ENCODE data around the gene CYBRD1. TPM values are rescaled to one million over a fixed set of nuclear protein-coding genes. Genes with fewer than 3 reads are reported as not detected.

CYBRD1 gene
- total and polyA plus RNA-seq, 10 of the 15 experiments (the other 5 are each of a cell fraction or from before 2014, with no cell fraction given): 10.8 to 51.9 (median 29.6) TPM

GRCh38 chr2:171522788-171523087, 464 bp downstream of the CYBRD1 start:
- intact Hi-C loops (cut with micrococcal nuclease; ENCODE audit: unreplicated experiment): loop anchor here (1.0 to 10.0 kb wide), 4 partner anchors 28 to 368 kb away; partner anchors contain the start of genes DCAF17 and METTL8
- SMC1A ChIA-PET (ENCODE audit: uncharacterized antibody, unreplicated experiment): interaction anchor here (1.1 to 5.5 kb wide), 6 partner anchors 8 to 87 kb away, joined by 3 to 46 read pairs (median 6); no protein-coding TSS in a partner anchor
- WGBS (ENCODE audit: insufficient coverage, insufficient replicate concordance, low lambda C conversion rate, missing lambda C conversion rate): 0% methylated on average over 2 of the region's 29 CpGs
- Histone ChIP-seq H3K27ac (ENCODE audit: control insufficient read depth, insufficient read depth) (peak overlapping the region; percentile 81), H2AFZ (ENCODE audit: control insufficient read depth, low read depth, low read length) (peak overlapping the region; percentile 72), H3K36me3 (ENCODE audit: control insufficient read depth in 2 of 2, insufficient read depth in 2 of 2, low read length in 1 of 2) (no peaks in the 10 kb centered on the region; a peak in 1 of 4 replicates), H3K27me3 (replicated peaks in 1 of 2; ENCODE audit: control insufficient read depth in 2 of 2, insufficient read depth in 2 of 2, low read length in 1 of 2) (no peaks in the 10 kb centered on the region), H3K9me3 (replicated peaks; ENCODE audit: control insufficient read depth, insufficient read depth, low read length) (no peaks in the 10 kb centered on the region), H4K20me1 (ENCODE audit: control insufficient read depth, insufficient read depth) (0 out of 2 replicates have a peak, but pooled peaks cover 2% of the 10 kb centered on the region), H3K4me1 (ENCODE audit: control insufficient read depth, insufficient read depth, low read length) (peaks cover 6% of the 10 kb centered on the region; the same call in 1 of the 2 replicates), H3K79me2 (ENCODE audit: control insufficient read depth, insufficient read depth, low read length) (peaks cover 50% of the 10 kb centered on the region), H3K4me3 (peak overlapping the region; percentile 95), H3K4me2 (ENCODE audit: control insufficient read depth, insufficient read depth) (peak overlapping the region; percentile 85), H3K9ac (ENCODE audit: control insufficient read depth, insufficient read depth, low read length) (peak overlapping the region; percentile 77)
- POLR2A ChIA-PET: interaction anchor here (1.6 to 3.7 kb wide), 3 partner anchors 10 to 13 kb away, joined by 7 to 24 read pairs (median 13); no protein-coding TSS in a partner anchor
- no TSS peak for BruUV-seq (replicated peaks)
- CTCF ChIA-PET: interaction anchor here (0.6 to 2.6 kb wide), 9 partner anchors 9 to 594 kb away, joined by 3 to 17 read pairs (median 3); partner anchors contain the start of gene GORASP2
- in situ Hi-C loops (cut with MboI): no loop called here
- TF ChIP-seq POLR2AphosphoS2 (IDR thresholded peaks at IDR 0.05; ENCODE audit: low read depth, low read length) (0 out of 2 replicates have a peak, but pooled peaks have one; percentile 7), PAX5 (IDR thresholded peaks at IDR 0.05; ENCODE audit: borderline replicate concordance, low read depth, low read length) (0 out of 2 replicates have a peak, but pooled peaks have one; percentile 8), BCL11A (IDR thresholded peaks at IDR 0.05; ENCODE audit: low read depth, low read length) (no peak), RUNX3 (IDR thresholded peaks at IDR 0.05; ENCODE audit: low read length) (peak; percentile 21; the same call in 1 of the 2 replicates)
- FAIRE-seq (no peak), ATAC-seq (peak; percentile 64), DNase-seq (ENCODE audit: low read depth, low spot score) (no peak)
- RAD21 ChIA-PET (ENCODE audit: unreplicated experiment): interaction anchor here (2.0 to 3.7 kb wide), 2 partner anchors 10 to 13 kb away, joined by 10 to 13 read pairs; no protein-coding TSS in a partner anchor
